PC-3 (cell line): ENCODE results near the gene SNTA1. TPM values are rescaled to one million over a fixed set of nuclear protein-coding genes. Genes with fewer than 3 reads are reported as not detected.
"Not testable (repeated sequence)": the region's sequence is repeated elsewhere in the genome, so short reads cannot be mapped to it uniquely, and the experiment has no call there.

Experiments used
- ATAC-seq: fragments of 200-7000 bp; cut with Tn5 transposase; 2 replicates; pipeline ENCODE4 v1.9.1; 2020; ENCODE audit warnings: mild to moderate bottlenecking, moderate library complexity
- BruUV-seq: library from RNA; stranded (reverse); fragments of 400-500 nt; replicated peaks from 2 replicates; lab custom pipeline; 2021; lab: Mats Ljungman, UMichigan
- CTCF ChIA-PET: fragments of 300-600 bp; sonication (Branson Sonifier 250); formaldehyde crosslinking; loops from one replicate; lab custom pipeline; 2022; ENCODE audit warnings: antibody characterized with exemption; lab: Charles Lee
- POLR2A ChIA-PET: fragments of 300-600 bp; sonication (Branson Sonifier 250); formaldehyde crosslinking; loops from one replicate; lab custom pipeline; 2022; ENCODE audit warnings: antibody characterized with exemption; ENCODE audit not compliant: unreplicated experiment; lab: Charles Lee
- DNase-seq: peaks from one replicate; pipeline ENCODE4 v3.0.0-alpha.2; 2015
- H2AFZ ChIP-seq: fragments of 300-600 bp; sonication (generic); 2 replicates; pipeline ENCODE4 v1.6.0; 2016; ENCODE audit warnings: antibody characterized with exemption, low read length
- H3F3A ChIP-seq: fragments of 300-600 bp; sonication (generic); one replicate; pipeline ENCODE4 v1.6.0; 2017; ENCODE audit warnings: antibody characterized with exemption, low read length, control low read depth, mild to moderate bottlenecking; ENCODE audit not compliant: unreplicated experiment
- H3K27ac ChIP-seq: fragments of 300-600 bp; sonication (generic); 2 replicates; pipeline ENCODE4 v1.5.1; 2016; ENCODE audit warnings: mild to moderate bottlenecking, low read length
- H3K27me3 ChIP-seq: fragments of 300-600 bp; sonication (generic); 2 replicates; pipeline ENCODE4 v1.6.1; 2016; ENCODE audit warnings: low read length, mixed read lengths
- H3K36me3 ChIP-seq: fragments of 300-600 bp; sonication (generic); 2 replicates; pipeline ENCODE4 v1.6.1; 2016; ENCODE audit warnings: low read depth, mixed run types, low read length, mixed read lengths
- H3K4me1 ChIP-seq: fragments of 300-600 bp; sonication (generic); 2 replicates; pipeline ENCODE4 v1.5.1; 2016; ENCODE audit warnings: low read length; ENCODE audit not compliant: insufficient read depth
- H3K4me2 ChIP-seq: fragments of 300-600 bp; sonication (generic); 2 replicates; pipeline ENCODE4 v1.6.0; 2016; ENCODE audit warnings: low read length
- H3K4me3 ChIP-seq: fragments of 300-600 bp; sonication (generic); 2 replicates; pipeline ENCODE4 v1.5.1; 2016; ENCODE audit warnings: mild to moderate bottlenecking, low read length, mixed read lengths
- H3K79me2 ChIP-seq: fragments of 300-600 bp; sonication (generic); 2 replicates; pipeline ENCODE4 v1.6.1; 2017; ENCODE audit warnings: low read length, mixed read lengths
- H3K9ac ChIP-seq: fragments of 300-600 bp; sonication (generic); 2 replicates; pipeline ENCODE4 v1.6.0; 2016; ENCODE audit warnings: mild to moderate bottlenecking, low read length
- H3K9me2 ChIP-seq: fragments of 300-600 bp; sonication (generic); replicated peaks from 2 replicates; pipeline ENCODE4 v1.6.1; 2016; ENCODE audit warnings: mixed run types, low read length, mixed read lengths
- H3K9me3 ChIP-seq: fragments of 300-600 bp; sonication (generic); 2 replicates; pipeline ENCODE4 v1.6.1; 2016; ENCODE audit warnings: low read length, mixed read lengths
- H4K20me1 ChIP-seq: fragments of 300-600 bp; sonication (generic); 2 replicates; pipeline ENCODE4 v1.6.1; 2016; ENCODE audit warnings: low read length, mixed read lengths
- CTCF ChIP-seq: fragments of 300-600 bp; sonication (generic); conservative IDR thresholded peaks from 2 replicates; pipeline ENCODE4 v1.5.1; 2017; ENCODE audit warnings: antibody characterized with exemption, low read depth, mild to moderate bottlenecking, low read length
- EZH2 ChIP-seq: fragments of 300-600 bp; sonication (generic); IDR thresholded peaks from one replicate; pipeline ENCODE4 v1.6.1; 2017; ENCODE audit warnings: antibody characterized with exemption, mild to moderate bottlenecking, low read length; ENCODE audit not compliant: unreplicated experiment
- EZH2phosphoT487 ChIP-seq: fragments of 300-600 bp; sonication (generic); IDR thresholded peaks from 2 replicates; pipeline ENCODE4 v1.6.1; 2018; ENCODE audit warnings: mild to moderate bottlenecking, antibody characterized with exemption, low read length, borderline replicate concordance
- intact Hi-C: fragments of 100-400 bp; cut with micrococcal nuclease; formaldehyde crosslinking; loops from 2 replicates; pipeline ENCODE4 v1.9.0; 2023
- total RNA-seq: library from RNA; depleted of rRNA; stranded (reverse); fragments of >200 nt; gene quantifications from 2 replicates; pipeline ENCODE4 v1.2.3, GENCODE V29; 2014

SNTA1 gene
- total RNA-seq, 1 experiment from 2014 or later = 25.9 TPM

DNA sequence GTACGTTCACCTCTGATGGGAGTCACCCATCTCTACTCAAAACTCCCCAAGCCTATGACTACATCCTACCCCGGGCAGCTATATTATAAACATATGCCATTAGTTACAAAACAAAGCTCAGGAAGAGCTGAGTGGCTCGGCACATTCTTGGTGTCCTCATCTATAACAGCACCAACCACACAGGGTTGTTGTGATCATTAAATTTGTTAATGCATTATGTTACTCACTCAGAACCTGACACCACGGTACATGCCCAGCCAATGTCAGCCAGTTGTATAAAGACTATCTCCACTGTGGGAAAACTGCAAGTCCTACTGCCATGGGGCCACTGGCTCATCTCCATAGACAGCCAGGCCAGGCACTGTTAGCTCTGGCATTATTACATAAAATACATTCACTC is 50.0 kb downstream of the SNTA1 start:
- H3K27ac ChIP-seq = no peak overlapping the region
- no peaks in the 10 kb centered on the region for H3F3A ChIP-seq
- intact Hi-C loops = no loop called here
- no peaks in the 10 kb centered on the region for H3K4me1 ChIP-seq
- peaks cover 5% of the 10 kb centered on the region; the same call in 1 of the 2 replicates for H4K20me1 ChIP-seq
- H2AFZ ChIP-seq = no peak overlapping the region
- H3K27me3 ChIP-seq = no peaks in the 10 kb centered on the region
- H3K4me2 ChIP-seq = no peak overlapping the region
- H3K4me3 ChIP-seq = no peak overlapping the region
- CTCF ChIA-PET = no interaction called here
- no peak overlapping the region for H3K9ac ChIP-seq
- ATAC-seq (no peak), DNase-seq (no peak)
- no peaks in the 10 kb centered on the region for H3K9me2 ChIP-seq
- POLR2A ChIA-PET = no interaction called here
- TF ChIP-seq EZH2phosphoT487 (no peak), CTCF (no peak), EZH2 (no peak)
- peaks cover 22% of the 10 kb centered on the region for H3K79me2 ChIP-seq
- peaks cover 34% of the 10 kb centered on the region; the same call in 1 of the 2 replicates for H3K36me3 ChIP-seq
- BruUV-seq = no TSS peak
- H3K9me3 ChIP-seq = no peaks in the 10 kb centered on the region

- Histone ChIP-seq H3K79me2 (peaks cover 5% of the 10 kb centered on the region), H3K36me3 (peaks cover 40% of the 10 kb centered on the region), H4K20me1 (peaks cover 3% of the 10 kb centered on the region; the same call in 1 of the 2 replicates), H3K27me3 (no peaks in the 10 kb centered on the region), H3F3A (no peaks in the 10 kb centered on the region), H3K4me1 (no peaks in the 10 kb centered on the region), H3K4me3 (no peak overlapping the region), H2AFZ (no peak overlapping the region), H3K27ac (no peak overlapping the region), H3K9me2 (no peaks in the 10 kb centered on the region), H3K4me2 (no peak overlapping the region), H3K9ac (no peak overlapping the region), H3K9me3 (no peaks in the 10 kb centered on the region)
- BruUV-seq = no TSS peak
- ATAC-seq = no peak
- intact Hi-C loops = no loop called here
- no peak for DNase-seq
- ChIA-PET CTCF (no interaction called here), POLR2A (no interaction called here)
- TF ChIP-seq EZH2phosphoT487 (no peak), CTCF (no peak), EZH2 (no peak)
Observed at GRCh38 chr20:33391722-33392415, 51.7 kb downstream of the SNTA1 start.

- CTCF ChIA-PET, H3K9me2 ChIP-seq, H3F3A ChIP-seq, H3K4me2 ChIP-seq, H2AFZ ChIP-seq, BruUV-seq, ATAC-seq, H3K4me3 ChIP-seq, H3K9ac ChIP-seq, intact Hi-C loops, H3K9me3 ChIP-seq, H3K27me3 ChIP-seq, POLR2A ChIA-PET, H3K79me2 ChIP-seq, H4K20me1 ChIP-seq, H3K27ac ChIP-seq, H3K4me1 ChIP-seq, DNase-seq: not testable (repeated sequence)
- H3K36me3 ChIP-seq = peaks cover 36% of the 10 kb centered on the region
Observed at GRCh38 chr20:33389326-33389725, 54.2 kb downstream of the SNTA1 start.
